ENCODE data around the gene SEMA6B. TPM values are rescaled to one million over a fixed set of nuclear protein-coding genes. Genes with fewer than 3 reads are reported as not detected.

The SEMA6B gene
- total RNA-seq, 4 donors from 2014 or later = 3.7 to 22.5 (median 14.2) TPM

DNA sequence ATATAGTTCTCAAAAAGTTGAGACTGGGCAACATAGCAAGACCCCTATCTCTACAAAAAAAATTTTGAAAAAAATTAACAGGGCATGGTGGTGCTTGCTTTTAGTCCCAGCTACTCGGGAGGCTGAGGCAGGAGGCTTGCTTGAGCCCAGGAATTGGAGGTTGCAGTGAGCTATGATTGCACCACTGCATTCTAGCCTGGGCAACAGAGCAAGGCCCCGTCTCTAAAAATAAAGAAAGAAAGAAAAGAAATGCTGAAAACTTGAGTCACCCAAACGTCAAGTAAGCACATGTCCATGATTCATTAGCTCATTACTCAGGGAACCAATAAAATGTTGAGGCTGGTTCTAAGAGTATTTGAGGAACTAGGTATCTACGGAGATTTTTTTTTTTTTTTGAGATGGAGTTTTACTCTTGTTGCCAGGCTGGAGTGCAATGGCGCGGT is 33.9 kb upstream of the SEMA6B start:
- Histone ChIP-seq H3K27ac (replicated peaks in 1 of 4) (no peak overlapping the region), H3K27me3 (peaks cover 0 to 89% (median 16%) of the 10 kb centered on the region in 4 donors), H3K4me3 (no peak overlapping the region), H3K36me3 (no peaks in the 10 kb centered on the region), H3K9me3 (no peaks in the 10 kb centered on the region), H3K4me1 (peaks cover 0 to 14% (median 13%) of the 10 kb centered on the region in 4 donors)
- no peak for DNase-seq (ENCODE audit: extremely low spot score)
- TF ChIP-seq CTCF (IDR thresholded peaks at IDR 0.05) (no peak), POLR2A (IDR thresholded peaks at IDR 0.05; ENCODE audit: low read depth) (no peak), POLR2AphosphoS5 (IDR thresholded peaks at IDR 0.05) (no peak), EP300 (IDR thresholded peaks at IDR 0.05) (no peak)
- 64% methylated on average over 6 of the region's 6 CpGs for WGBS
- intact Hi-C loops (cut with DNase I) = no loop called here

DNA sequence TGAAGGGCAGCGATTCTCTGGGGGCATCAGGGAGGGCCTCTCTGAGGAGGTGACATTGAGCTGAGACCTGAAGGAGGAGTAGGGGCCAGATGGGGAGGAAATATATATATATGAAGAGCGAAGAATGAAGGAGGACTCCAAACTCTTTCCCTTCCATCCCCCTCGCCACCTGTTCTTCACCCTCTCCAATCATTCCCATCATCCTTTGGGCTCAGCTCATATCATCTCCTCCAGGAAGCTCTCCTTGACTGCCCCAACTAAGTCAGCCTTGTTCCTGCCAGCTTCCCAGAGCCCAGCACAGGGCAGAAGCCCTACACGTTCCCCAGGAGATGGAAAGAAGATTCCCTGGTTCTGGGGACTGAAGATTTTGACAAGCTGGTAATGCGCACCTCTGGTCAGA is 33.0 kb upstream of the SEMA6B start:
- no peak for TF ChIP-seq CTCF (IDR thresholded peaks at IDR 0.05)
- H3K9me3 ChIP-seq = no peaks in the 10 kb centered on the region
- H3K27me3 ChIP-seq = peaks cover 0 to 79% (median 10%) of the 10 kb centered on the region in 4 donors
- intact Hi-C loops (cut with DNase I) = no loop called here
- peaks cover 0 to 4% (median 4%) of the 10 kb centered on the region in 4 donors for H3K4me1 ChIP-seq
- no peaks in the 10 kb centered on the region for H3K36me3 ChIP-seq
- WGBS = 59% methylated on average over 5 of the region's 5 CpGs
- H3K4me3 ChIP-seq = no peak overlapping the region
- no peak overlapping the region for H3K27ac ChIP-seq (replicated peaks in 1 of 4)
- DNase-seq (ENCODE audit: extremely low spot score) = no peak

- no peaks in the 10 kb centered on the region for H3K9me3 ChIP-seq
- intact Hi-C loops (cut with DNase I) = no loop called here
- WGBS = 63% methylated on average over 6 of the region's 6 CpGs
- no peak for DNase-seq (ENCODE audit: extremely low spot score)
- H3K4me1 ChIP-seq = no peaks in the 10 kb centered on the region
- TF ChIP-seq CTCF (IDR thresholded peaks at IDR 0.05) (no peak), POLR2A (IDR thresholded peaks at IDR 0.05; ENCODE audit: low read depth) (no peak), POLR2AphosphoS5 (IDR thresholded peaks at IDR 0.05) (no peak), EP300 (IDR thresholded peaks at IDR 0.05) (no peak)
- peaks cover 0 to 75% (median 2%) of the 10 kb centered on the region in 4 donors for H3K27me3 ChIP-seq
- no peaks in the 10 kb centered on the region for H3K36me3 ChIP-seq
- H3K4me3 ChIP-seq = no peak overlapping the region
- H3K27ac ChIP-seq (replicated peaks in 1 of 4) = no peak overlapping the region
Observed at GRCh38 chr19:4591320-4591719, 31.8 kb upstream of the SEMA6B start.

DNA sequence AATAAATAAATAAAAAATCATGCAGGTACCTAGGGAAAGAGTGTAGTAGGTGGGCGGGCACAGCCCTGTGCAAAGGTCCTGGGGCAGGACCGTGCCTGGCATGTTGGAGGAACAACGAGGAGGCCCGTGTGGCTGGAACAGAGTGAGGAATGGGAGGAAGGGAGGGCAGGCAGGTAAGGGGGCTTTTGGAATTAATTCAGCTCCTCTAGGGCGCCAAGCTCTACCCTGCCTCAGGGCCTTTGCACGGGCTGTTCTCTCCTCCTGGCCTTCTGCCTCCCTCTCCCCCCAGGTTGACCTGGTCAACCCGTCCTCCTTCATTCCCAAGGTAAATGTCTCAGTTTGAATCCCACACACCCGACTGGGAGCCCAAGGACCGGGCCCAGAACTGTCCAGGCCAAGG is 31.1 kb upstream of the SEMA6B start:
- Histone ChIP-seq H3K9me3 (no peaks in the 10 kb centered on the region), H3K27ac (replicated peaks in 1 of 4) (no peak overlapping the region), H3K4me1 (no peaks in the 10 kb centered on the region), H3K27me3 (peaks cover 0 to 73% (median 2%) of the 10 kb centered on the region in 4 donors), H3K36me3 (no peaks in the 10 kb centered on the region), H3K4me3 (no peak overlapping the region)
- 81% methylated on average over 5 of the region's 9 CpGs for WGBS
- no peak for DNase-seq (ENCODE audit: extremely low spot score)
- intact Hi-C loops (cut with DNase I) = no loop called here
- TF ChIP-seq POLR2AphosphoS5 (IDR thresholded peaks at IDR 0.05) (no peak), POLR2A (IDR thresholded peaks at IDR 0.05; ENCODE audit: low read depth) (no peak), EP300 (IDR thresholded peaks at IDR 0.05) (no peak), CTCF (IDR thresholded peaks at IDR 0.05) (no peak)

Data from esophagus muscularis mucosa (tissue), 4 donors.